Ascending aorta (tissue), 2 donors: ENCODE results near the gene MYH16. TPM values are rescaled to one million over a fixed set of nuclear protein-coding genes. Genes with fewer than 3 reads are reported as not detected.
"Not testable (repeated sequence)": the region's sequence is repeated elsewhere in the genome, so short reads cannot be mapped to it uniquely, and the experiment has no call there.

Experiments
- DNase-seq, 2 donors: peaks; one replicate each; pipeline ENCODE4 v3.0.0-alpha.2; 2019; ENCODE audit warnings: low spot score in 2 of 2
- H3K27ac ChIP-seq, 2 donors: fragments of 200-600 bp; sonication (generic); one replicate each; pipeline ENCODE4 v1.5.1; 2016 to 2017; ENCODE audit warnings: mild to moderate bottlenecking in 1 of 2
- H3K27me3 ChIP-seq: fragments of 200-600 bp; sonication (generic); one replicate; pipeline ENCODE4 v1.5.1; 2017
- H3K36me3 ChIP-seq, 2 donors: fragments of 200-600 bp; sonication (generic); one replicate each; pipeline ENCODE4 v1.5.1; 2016
- H3K4me1 ChIP-seq, 2 donors: fragments of 200-600 bp; sonication (generic); one replicate each; pipeline ENCODE4 v1.5.1; 2016 to 2017; ENCODE audit warnings: mild to moderate bottlenecking in 1 of 2
- H3K4me3 ChIP-seq, 2 donors: fragments of 200-600 bp; sonication (generic); one replicate each; pipeline ENCODE4 v1.5.1; 2016 to 2017; ENCODE audit warnings: mild to moderate bottlenecking in 1 of 2
- H3K9me3 ChIP-seq, 2 donors: fragments of 200-600 bp; sonication (generic); one replicate each; pipeline ENCODE4 v1.5.1; 2016
- intact Hi-C: fragments of 100-400 bp; cut with DNase I; formaldehyde crosslinking; loops from one replicate; pipeline ENCODE4 v1.15.1; 2023
- total RNA-seq: library from RNA; depleted of rRNA; stranded (reverse); fragments of >200 nt; gene quantifications from one replicate; pipeline ENCODE4 v1.1.0, GENCODE V29; 2016
- TF ChIP-seq, protein P1 (sequence below), 3 experiments: fragments of 200-600 bp in 2 of 3; fragments of 450-650 bp in 1 of 3; sonication (generic) in 2 of 3; IDR thresholded peaks; one replicate each; pipeline ENCODE4 v1.5.1; 2016 to 2019; ENCODE audit warnings: antibody characterized with exemption in 3 of 3, mild to moderate bottlenecking in 1 of 3, moderate library complexity in 1 of 3

Gene MYH16
- total RNA-seq, 1 donor from 2014 or later, result not detected

DNA sequence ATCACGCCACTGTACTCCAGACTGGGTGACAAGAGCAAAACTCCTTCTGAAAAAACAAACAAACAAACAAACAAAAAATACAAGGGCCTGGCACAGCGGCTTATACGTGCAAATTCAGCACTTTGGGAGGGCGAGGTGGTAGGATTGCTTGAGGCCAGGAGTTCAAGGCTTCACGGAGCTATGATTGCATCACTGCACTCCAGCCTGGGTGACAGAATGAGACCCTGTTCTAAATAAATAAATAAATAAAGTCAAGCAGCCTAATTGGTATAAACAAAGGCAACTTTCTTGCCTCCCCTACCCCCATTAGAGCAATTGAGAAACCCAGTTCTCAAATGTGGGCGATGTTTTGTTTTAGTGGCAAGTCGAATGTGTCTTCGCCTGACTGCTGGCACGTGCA lies 38.5 kb upstream of the MYH16 start:
- Histone ChIP-seq H3K27ac (no peak overlapping the region), H3K4me3 (no peak overlapping the region), H3K27me3 (no peaks in the 10 kb centered on the region), H3K36me3 (no peaks in the 10 kb centered on the region), H3K9me3 (no peaks in the 10 kb centered on the region), H3K4me1 (no peaks in the 10 kb centered on the region)
- DNase-seq, result no peak
- TF ChIP-seq, protein P1, sequence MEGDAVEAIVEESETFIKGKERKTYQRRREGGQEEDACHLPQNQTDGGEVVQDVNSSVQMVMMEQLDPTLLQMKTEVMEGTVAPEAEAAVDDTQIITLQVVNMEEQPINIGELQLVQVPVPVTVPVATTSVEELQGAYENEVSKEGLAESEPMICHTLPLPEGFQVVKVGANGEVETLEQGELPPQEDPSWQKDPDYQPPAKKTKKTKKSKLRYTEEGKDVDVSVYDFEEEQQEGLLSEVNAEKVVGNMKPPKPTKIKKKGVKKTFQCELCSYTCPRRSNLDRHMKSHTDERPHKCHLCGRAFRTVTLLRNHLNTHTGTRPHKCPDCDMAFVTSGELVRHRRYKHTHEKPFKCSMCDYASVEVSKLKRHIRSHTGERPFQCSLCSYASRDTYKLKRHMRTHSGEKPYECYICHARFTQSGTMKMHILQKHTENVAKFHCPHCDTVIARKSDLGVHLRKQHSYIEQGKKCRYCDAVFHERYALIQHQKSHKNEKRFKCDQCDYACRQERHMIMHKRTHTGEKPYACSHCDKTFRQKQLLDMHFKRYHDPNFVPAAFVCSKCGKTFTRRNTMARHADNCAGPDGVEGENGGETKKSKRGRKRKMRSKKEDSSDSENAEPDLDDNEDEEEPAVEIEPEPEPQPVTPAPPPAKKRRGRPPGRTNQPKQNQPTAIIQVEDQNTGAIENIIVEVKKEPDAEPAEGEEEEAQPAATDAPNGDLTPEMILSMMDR (IDR thresholded peaks at IDR 0.05), result no peak
- intact Hi-C loops, result no loop called here

DNA sequence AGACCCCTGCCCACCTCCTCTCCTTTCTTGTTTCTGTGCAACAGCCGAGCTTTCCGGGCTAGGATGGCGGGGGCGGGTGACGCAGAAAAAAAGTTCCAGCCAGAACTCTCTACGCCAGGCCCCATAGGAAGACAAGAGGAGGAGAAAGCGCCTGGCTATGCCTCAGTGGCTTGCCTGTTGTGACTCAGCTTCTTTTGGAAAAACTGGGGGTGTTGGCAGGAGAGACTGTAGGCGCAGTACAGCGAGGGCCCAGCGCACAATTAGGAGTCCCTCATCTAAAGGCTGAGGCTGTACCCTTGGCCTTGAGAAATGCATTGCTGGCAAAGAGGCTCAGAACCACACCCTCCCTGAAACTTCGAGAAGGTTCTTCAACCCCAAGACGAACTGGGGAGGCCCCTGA lies 36.7 kb upstream of the MYH16 start:
- no peaks in the 10 kb centered on the region for H3K9me3 ChIP-seq
- TF ChIP-seq, protein P1 (IDR thresholded peaks at IDR 0.05), result no peak
- intact Hi-C loops, result no loop called here
- H3K27ac ChIP-seq, result no peak overlapping the region
- DNase-seq, result no peak
- H3K4me1 ChIP-seq, result no peaks in the 10 kb centered on the region
- H3K27me3 ChIP-seq, result no peaks in the 10 kb centered on the region
- H3K4me3 ChIP-seq, result no peak overlapping the region
- no peaks in the 10 kb centered on the region for H3K36me3 ChIP-seq

DNA sequence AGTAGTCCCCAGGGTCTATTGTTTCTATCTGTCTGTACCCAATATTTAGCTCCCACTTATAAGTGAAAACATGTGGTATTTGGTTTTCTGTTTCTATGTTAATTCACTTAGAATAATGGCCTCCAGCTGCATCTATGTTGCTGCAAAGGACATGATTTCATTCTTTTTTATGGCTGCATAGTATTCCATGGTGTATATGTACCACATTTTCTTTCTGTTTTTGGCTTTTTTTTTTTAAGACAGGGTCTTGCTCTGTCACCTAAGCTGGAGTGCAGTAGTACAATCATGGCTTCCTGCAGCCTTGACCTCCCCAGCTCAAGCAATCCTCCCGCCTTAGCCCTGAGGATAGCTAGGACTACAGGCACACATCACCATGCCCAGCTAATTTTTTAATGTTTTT lies 34.8 kb upstream of the MYH16 start:
- H3K9me3 ChIP-seq, H3K36me3 ChIP-seq, H3K27ac ChIP-seq, intact Hi-C loops, H3K27me3 ChIP-seq, H3K4me1 ChIP-seq, DNase-seq, H3K4me3 ChIP-seq: not testable (repeated sequence)

DNA sequence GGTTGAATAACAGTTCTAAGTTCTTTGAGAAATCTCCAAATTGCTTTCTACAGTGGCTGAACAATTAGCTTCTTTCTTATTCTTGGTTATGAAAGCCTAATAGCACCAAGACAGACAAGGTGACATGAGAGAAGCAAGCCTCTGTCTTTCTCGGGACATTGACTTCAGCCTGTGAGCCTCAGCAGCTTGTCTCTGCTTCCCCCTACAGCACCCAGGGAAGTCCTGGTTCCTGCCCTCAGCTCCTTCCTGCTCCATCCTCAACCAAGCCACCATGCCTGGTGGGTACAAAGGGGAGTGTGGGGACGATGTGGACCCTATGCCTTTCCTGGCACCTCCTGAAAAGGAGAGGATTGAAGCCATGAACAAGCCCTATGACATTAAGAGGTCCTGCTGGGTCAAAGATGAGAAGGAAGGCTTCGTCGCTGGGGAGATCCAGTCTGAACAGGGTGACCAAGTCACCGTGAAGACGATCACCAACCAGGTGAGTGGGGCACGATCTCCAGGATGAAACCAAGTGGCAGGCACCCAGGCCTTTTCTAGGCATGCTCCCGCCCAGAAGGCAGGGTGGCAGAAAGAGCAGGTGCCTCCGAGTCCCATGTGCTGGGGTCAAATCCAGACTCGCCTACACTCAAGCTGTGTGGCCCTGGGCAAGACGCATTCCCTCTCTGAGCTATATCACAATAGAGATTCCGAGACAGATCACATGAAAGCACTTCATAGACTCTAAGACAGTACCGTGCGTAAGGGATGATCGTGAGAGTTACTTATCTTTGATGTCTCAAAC lies 33.9 kb upstream of the MYH16 start:
- TF ChIP-seq, protein P1 (IDR thresholded peaks at IDR 0.05), result no peak
- H3K27ac ChIP-seq, result no peak overlapping the region
- H3K27me3 ChIP-seq, result no peaks in the 10 kb centered on the region
- no peak overlapping the region for H3K4me3 ChIP-seq
- intact Hi-C loops, result no loop called here
- no peaks in the 10 kb centered on the region for H3K36me3 ChIP-seq
- no peak for DNase-seq
- no peaks in the 10 kb centered on the region for H3K9me3 ChIP-seq
- no peaks in the 10 kb centered on the region for H3K4me1 ChIP-seq

DNA sequence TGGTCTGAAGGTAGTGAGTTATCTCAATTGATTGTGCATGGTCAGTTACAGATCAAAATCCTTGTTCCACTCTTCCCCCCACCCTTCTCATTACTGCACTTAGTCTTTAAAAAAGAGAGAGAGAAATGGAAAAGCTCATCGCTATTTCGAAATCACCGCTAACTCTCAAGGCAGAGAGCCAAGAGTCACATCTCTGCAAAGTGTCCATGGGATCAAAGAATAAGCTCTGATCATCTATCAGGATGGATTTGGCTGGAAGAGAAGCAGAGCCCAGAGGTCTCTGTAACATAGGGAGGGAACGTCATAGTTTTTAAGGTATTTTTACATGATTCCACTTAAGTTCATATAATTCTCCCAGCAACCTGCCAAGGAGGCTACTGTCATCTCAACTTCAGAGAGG lies 30.0 kb upstream of the MYH16 start:
- no peaks in the 10 kb centered on the region for H3K27me3 ChIP-seq
- no peaks in the 10 kb centered on the region for H3K36me3 ChIP-seq
- intact Hi-C loops, result no loop called here
- TF ChIP-seq, protein P1 (IDR thresholded peaks at IDR 0.05), result no peak
- no peak for DNase-seq
- no peaks in the 10 kb centered on the region for H3K9me3 ChIP-seq
- no peaks in the 10 kb centered on the region for H3K4me1 ChIP-seq
- H3K4me3 ChIP-seq, result no peak overlapping the region
- H3K27ac ChIP-seq, result no peak overlapping the region

DNA sequence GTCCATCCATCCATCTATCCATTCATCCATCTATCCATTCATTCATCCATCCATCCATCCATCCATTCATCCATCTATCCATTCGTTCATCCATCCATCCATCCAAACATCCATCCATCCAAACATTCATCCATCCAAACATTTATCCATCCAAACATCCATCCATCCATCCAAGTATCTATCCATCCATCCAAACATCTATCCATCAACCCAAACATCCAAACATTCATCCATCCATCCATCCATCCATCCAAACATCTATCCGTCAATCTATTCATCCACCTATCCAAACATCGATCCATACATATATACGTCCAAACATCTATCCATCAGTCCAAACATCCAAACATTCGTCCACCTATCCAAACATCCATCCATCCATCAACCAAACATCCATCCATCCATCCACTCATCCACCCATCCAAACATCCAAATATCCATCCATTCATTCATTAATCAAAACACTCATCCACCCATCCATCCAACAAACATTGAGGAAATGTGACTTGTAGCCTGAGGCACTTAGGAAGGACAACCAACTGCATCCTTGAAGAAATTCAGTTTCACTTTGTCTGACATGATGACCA lies 28.8 kb upstream of the MYH16 start:
- Histone ChIP-seq H3K9me3 (no peaks in the 10 kb centered on the region), H3K27ac (no peak overlapping the region), H3K4me3 (no peak overlapping the region), H3K36me3 (no peaks in the 10 kb centered on the region), H3K27me3 (no peaks in the 10 kb centered on the region), H3K4me1 (no peaks in the 10 kb centered on the region)
- intact Hi-C loops, result no loop called here
- no peak for DNase-seq
- TF ChIP-seq, protein P1 (IDR thresholded peaks at IDR 0.05), result no peak
